Hematopoietic multipotent progenitor cell treated with erythropoietin and hydrocortisone succinate and interleukin-3 and kit ligand, for 4 days (in vitro differentiated cells): ENCODE results near the gene PTPRT.

Experiments
- DNase-seq: peaks from one replicate; pipeline ENCODE4 v3.0.0-alpha.2; 2015

PTPRT gene

GRCh38 chr20:42360621-42361020 is 829.1 kb downstream of the PTPRT start:
- no peak for DNase-seq

GRCh38 chr20:42359617-42360016 is 830.1 kb downstream of the PTPRT start:
- DNase-seq: no peak

GRCh38 chr20:42352096-42352495 is 837.6 kb downstream of the PTPRT start:
- DNase-seq: no peak

GRCh38 chr20:42350521-42350920 is 839.2 kb downstream of the PTPRT start:
- DNase-seq: no peak

- no peak for DNase-seq
Measured at GRCh38 chr20:42346189-42347170, 843.2 kb downstream of the PTPRT start.

- no peak for DNase-seq
Measured at GRCh38 chr20:42341654-42342053, 848.1 kb downstream of the PTPRT start.

GRCh38 chr20:42340368-42340767 is 849.3 kb downstream of the PTPRT start:
- DNase-seq: no peak

GRCh38 chr20:42338294-42339201 is 851.2 kb downstream of the PTPRT start:
- DNase-seq: no peak

GRCh38 chr20:42336576-42336975 is 853.1 kb downstream of the PTPRT start:
- DNase-seq: no peak

GRCh38 chr20:42319252-42320013 is 870.3 kb downstream of the PTPRT start:
- DNase-seq: no peak

GRCh38 chr20:42313704-42314103 is 876.0 kb downstream of the PTPRT start:
- no peak for DNase-seq

- no peak for DNase-seq
Measured at GRCh38 chr20:42309050-42309449, 880.7 kb downstream of the PTPRT start.

- DNase-seq: no peak
Measured at GRCh38 chr20:42308171-42308570, 881.5 kb downstream of the PTPRT start.

GRCh38 chr20:42295592-42295991 is 894.1 kb downstream of the PTPRT start:
- no peak for DNase-seq

- no peak for DNase-seq
Measured at GRCh38 chr20:42294976-42295375, 894.7 kb downstream of the PTPRT start.

GRCh38 chr20:42281801-42282200 is 907.9 kb downstream of the PTPRT start:
- no peak for DNase-seq

- no peak for DNase-seq
Measured at GRCh38 chr20:42276718-42277602, 912.7 kb downstream of the PTPRT start.

- no peak for DNase-seq
Measured at GRCh38 chr20:42274986-42275385, 914.7 kb downstream of the PTPRT start.

- no peak for DNase-seq
Measured at GRCh38 chr20:42272516-42272915, 917.2 kb downstream of the PTPRT start.

GRCh38 chr20:42270539-42270938 is 919.2 kb downstream of the PTPRT start:
- DNase-seq: no peak

GRCh38 chr20:42267793-42268384 is 921.8 kb downstream of the PTPRT start:
- DNase-seq: no peak
